HepG2 (cell line): ENCODE measurements around the gene COL9A3. TPM values are rescaled to one million over a fixed set of nuclear protein-coding genes. Genes with fewer than 3 reads are reported as not detected.

Source experiments
- CEBPB ChIP-seq: IDR thresholded peaks from 2 replicates; pipeline ENCODE4 v1.6.1; 2011; ENCODE audit warnings: low read depth, low read length, improper control_type of control experiment, borderline replicate concordance
- CEBPG ChIP-seq: IDR thresholded peaks from 2 replicates; pipeline ENCODE4 v1.6.1; 2016
- HMG20A ChIP-seq: IDR thresholded peaks from 2 replicates; pipeline ENCODE4 v1.6.1; 2016; ENCODE audit warnings: borderline replicate concordance
- KLF15 ChIP-seq: sonication (generic); formaldehyde crosslinking; IDR thresholded peaks from 2 replicates; pipeline ENCODE4 v1.8.1; 2023; ENCODE audit warnings: borderline replicate concordance, mild to moderate bottlenecking, inconsistent platforms, missing genetic modification reagents, mixed read lengths
- NKX3-1 ChIP-seq: sonication (generic); formaldehyde crosslinking; IDR thresholded peaks from 2 replicates; pipeline ENCODE4 v1.5.0; 2020; ENCODE audit warnings: missing genetic modification reagents
- RBFOX2 ChIP-seq: fragments of 200-400 bp; formaldehyde crosslinking; IDR thresholded peaks from 2 replicates; pipeline ENCODE4 v1.6.1; 2017; ENCODE audit warnings: low read depth, mild to moderate bottlenecking, low read length
- RNF2 ChIP-seq: fragments of 450-650 bp; conservative IDR thresholded peaks from 2 replicates; pipeline ENCODE4 v1.6.1; 2016; ENCODE audit warnings: low read depth
- THAP11 ChIP-seq: IDR thresholded peaks from 2 replicates; pipeline ENCODE4 v1.6.1; 2016; ENCODE audit warnings: missing biosample characterization, missing genetic modification reagents
- ZNF33A ChIP-seq: sonication (generic); formaldehyde crosslinking; IDR thresholded peaks from 2 replicates; pipeline ENCODE4 v1.5.1; 2020; ENCODE audit warnings: missing genetic modification reagents, mild to moderate bottlenecking, moderate library complexity, borderline replicate concordance
- ZNF878 ChIP-seq: sonication (generic); formaldehyde crosslinking; IDR thresholded peaks from 2 replicates; pipeline ENCODE4 v1.8.1; 2023; ENCODE audit warnings: mild to moderate bottlenecking, missing genetic modification reagents, moderate library complexity
- polyA plus RNA-seq, 8 experiments: library from polyadenylated mRNA; depleted of rRNA in 3 of 8; stranded (reverse) in 7 of 8; unstranded in 1 of 8; fragments of >200 nt; fragmentation: Illumina TruSeq in 4 of 8; extraction: Trizol in 4 of 8; gene quantifications; 2 replicates each; pipeline versions ENCODE4 v1.2.1 to v1.2.3, GENCODE V29; 2011 to 2016; ENCODE audit warnings: low read depth in 4 of 8, missing spikeins in 1 of 8, mixed read lengths in 1 of 8; ENCODE audit not compliant: insufficient read depth in 1 of 8
- total RNA-seq, 5 experiments: library from RNA; depleted of rRNA; stranded (reverse); fragments of >200 nt; fragmentation: Illumina TruSeq; extraction: Trizol; gene quantifications; 2 replicates each; pipeline ENCODE4 v1.2.3, GENCODE V29; 2016; ENCODE audit warnings: low read depth in 1 of 5
- TF ChIP-seq, protein P1 (sequence below): fragments of 450-650 bp; IDR thresholded peaks from 2 replicates; pipeline ENCODE4 v1.6.1; 2016
- TF ChIP-seq, protein P2 (sequence below), 2 experiments: IDR thresholded peaks; 2 replicates each; pipeline ENCODE4 v1.6.1; 2011 to 2012; ENCODE audit warnings: low read length in 2 of 2, borderline replicate concordance in 1 of 2, low read depth in 1 of 2, mild to moderate bottlenecking in 1 of 2, moderate library complexity in 1 of 2
- TF ChIP-seq, protein P3 (sequence below): IDR thresholded peaks from 2 replicates; pipeline ENCODE4 v1.6.1; 2016; ENCODE audit warnings: mild to moderate bottlenecking, missing biosample characterization, missing genetic modification reagents

COL9A3 gene
- total and polyA plus RNA-seq, 2 of the 13 experiments (the other 11 are each of a cell fraction or from before 2014, with no cell fraction given), result 155 to 204 TPM

DNA sequence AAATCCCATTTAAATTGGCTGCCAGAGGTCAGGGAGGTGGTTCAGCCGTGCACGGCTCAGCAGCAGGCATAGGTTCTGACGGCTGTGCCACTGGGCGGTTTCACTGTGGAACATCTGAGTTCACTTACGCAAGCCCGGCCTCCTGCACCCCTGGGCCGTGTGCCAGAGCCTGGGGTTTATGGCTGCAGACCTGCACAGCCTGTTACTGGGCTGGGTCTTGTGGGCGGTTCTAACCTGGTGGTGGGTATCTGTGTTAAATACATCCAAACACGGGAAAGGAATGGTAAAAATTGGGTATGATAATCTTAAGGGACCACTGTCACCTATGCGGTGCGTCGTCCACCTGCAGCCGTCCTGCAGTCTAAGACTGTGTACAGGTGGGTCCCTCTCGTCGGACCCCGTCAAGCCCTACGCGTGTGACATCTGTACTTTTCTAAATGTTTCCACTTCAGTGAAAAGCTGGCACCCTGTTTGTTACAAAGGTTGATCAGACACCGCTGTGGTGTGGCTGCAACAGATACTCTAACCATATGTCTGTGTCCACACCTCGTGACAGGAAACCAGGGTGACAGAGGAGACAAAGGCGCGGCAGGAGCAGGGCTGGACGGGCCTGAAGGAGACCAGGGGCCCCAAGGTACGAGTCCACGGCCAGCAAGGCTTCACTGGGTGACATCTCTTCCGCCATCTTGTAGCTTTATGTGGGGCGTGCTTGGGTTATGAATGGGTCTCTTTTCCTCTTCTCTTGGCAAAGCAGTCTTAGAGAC lies 21.5 kb downstream of the COL9A3 start (continued):
- TF ChIP-seq, protein P1, sequence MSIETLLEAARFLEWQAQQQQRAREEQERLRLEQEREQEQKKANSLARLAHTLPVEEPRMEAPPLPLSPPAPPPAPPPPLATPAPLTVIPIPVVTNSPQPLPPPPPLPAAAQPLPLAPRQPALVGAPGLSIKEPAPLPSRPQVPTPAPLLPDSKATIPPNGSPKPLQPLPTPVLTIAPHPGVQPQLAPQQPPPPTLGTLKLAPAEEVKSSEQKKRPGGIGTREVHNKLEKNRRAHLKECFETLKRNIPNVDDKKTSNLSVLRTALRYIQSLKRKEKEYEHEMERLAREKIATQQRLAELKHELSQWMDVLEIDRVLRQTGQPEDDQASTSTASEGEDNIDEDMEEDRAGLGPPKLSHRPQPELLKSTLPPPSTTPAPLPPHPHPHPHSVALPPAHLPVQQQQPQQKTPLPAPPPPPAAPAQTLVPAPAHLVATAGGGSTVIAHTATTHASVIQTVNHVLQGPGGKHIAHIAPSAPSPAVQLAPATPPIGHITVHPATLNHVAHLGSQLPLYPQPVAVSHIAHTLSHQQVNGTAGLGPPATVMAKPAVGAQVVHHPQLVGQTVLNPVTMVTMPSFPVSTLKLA, result no peak
- TF ChIP-seq CEBPG (CRISPR knock-in tag) (peak; percentile 84), THAP11 (CRISPR knock-in tag) (no peak), NKX3-1 (CRISPR knock-in tag) (no peak), RBFOX2 (peak; percentile 52; the same call in 1 of the 2 replicates), RNF2 (no peak), ZNF878 (no peak), CEBPB (peak; percentile 91), KLF15 (CRISPR knock-in tag) (no peak), ZNF33A (CRISPR knock-in tag) (no peak), HMG20A (CRISPR knock-in tag) (no peak)
- TF ChIP-seq, protein P2, sequence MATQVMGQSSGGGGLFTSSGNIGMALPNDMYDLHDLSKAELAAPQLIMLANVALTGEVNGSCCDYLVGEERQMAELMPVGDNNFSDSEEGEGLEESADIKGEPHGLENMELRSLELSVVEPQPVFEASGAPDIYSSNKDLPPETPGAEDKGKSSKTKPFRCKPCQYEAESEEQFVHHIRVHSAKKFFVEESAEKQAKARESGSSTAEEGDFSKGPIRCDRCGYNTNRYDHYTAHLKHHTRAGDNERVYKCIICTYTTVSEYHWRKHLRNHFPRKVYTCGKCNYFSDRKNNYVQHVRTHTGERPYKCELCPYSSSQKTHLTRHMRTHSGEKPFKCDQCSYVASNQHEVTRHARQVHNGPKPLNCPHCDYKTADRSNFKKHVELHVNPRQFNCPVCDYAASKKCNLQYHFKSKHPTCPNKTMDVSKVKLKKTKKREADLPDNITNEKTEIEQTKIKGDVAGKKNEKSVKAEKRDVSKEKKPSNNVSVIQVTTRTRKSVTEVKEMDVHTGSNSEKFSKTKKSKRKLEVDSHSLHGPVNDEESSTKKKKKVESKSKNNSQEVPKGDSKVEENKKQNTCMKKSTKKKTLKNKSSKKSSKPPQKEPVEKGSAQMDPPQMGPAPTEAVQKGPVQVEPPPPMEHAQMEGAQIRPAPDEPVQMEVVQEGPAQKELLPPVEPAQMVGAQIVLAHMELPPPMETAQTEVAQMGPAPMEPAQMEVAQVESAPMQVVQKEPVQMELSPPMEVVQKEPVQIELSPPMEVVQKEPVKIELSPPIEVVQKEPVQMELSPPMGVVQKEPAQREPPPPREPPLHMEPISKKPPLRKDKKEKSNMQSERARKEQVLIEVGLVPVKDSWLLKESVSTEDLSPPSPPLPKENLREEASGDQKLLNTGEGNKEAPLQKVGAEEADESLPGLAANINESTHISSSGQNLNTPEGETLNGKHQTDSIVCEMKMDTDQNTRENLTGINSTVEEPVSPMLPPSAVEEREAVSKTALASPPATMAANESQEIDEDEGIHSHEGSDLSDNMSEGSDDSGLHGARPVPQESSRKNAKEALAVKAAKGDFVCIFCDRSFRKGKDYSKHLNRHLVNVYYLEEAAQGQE (IDR thresholded peaks at IDR 0.05; ENCODE audit: borderline replicate concordance in 1 of 2, low read depth in 1 of 2, low read length in 2 of 2), result no peak
- TF ChIP-seq, protein P3, sequence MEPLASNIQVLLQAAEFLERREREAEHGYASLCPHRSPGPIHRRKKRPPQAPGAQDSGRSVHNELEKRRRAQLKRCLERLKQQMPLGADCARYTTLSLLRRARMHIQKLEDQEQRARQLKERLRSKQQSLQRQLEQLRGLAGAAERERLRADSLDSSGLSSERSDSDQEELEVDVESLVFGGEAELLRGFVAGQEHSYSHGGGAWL (CRISPR knock-in tag), result no peak
- TF ChIP-seq, all 625 proteins: peak for 26
